ENCODE measurements around the gene ENO4.

The ENO4 gene

DNA sequence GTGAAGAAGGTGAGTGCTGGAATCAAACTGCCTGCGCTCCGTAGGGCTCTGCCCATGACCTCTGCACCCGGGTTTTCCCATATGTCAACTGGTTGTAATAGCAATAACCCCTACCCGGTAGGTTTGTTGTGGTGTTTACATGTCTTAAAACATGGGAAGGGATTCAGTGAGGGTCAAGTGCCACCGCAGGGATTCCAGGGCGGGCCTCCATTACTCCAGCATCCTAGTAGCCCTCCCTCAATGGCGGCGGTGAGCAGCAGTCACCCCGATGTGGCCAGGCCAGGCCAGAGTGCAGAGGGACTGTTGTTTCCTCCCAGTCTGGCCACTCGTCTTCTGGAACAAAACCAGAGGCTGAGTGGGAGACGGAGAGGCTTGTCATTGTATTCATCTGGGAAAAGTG, 37.6 kb upstream of the ENO4 start:
- DNase-seq = no peak
- Histone ChIP-seq H3K36me3 (replicated peaks) (no peaks in the 10 kb centered on the region), H3K4me3 (ENCODE audit: low read depth, low read length) (no peak overlapping the region), H3K27ac (no peak overlapping the region), H3K27me3 (replicated peaks) (no peaks in the 10 kb centered on the region)
- in situ Hi-C loops (cut with HindIII; ENCODE audit: low pct_ligation_motif_present, low sequenced_read_pairs) = loop anchor here (25.0 kb wide), 1 partner anchor 351 kb away; no protein-coding TSS in a partner anchor
- TF ChIP-seq, protein P1, sequence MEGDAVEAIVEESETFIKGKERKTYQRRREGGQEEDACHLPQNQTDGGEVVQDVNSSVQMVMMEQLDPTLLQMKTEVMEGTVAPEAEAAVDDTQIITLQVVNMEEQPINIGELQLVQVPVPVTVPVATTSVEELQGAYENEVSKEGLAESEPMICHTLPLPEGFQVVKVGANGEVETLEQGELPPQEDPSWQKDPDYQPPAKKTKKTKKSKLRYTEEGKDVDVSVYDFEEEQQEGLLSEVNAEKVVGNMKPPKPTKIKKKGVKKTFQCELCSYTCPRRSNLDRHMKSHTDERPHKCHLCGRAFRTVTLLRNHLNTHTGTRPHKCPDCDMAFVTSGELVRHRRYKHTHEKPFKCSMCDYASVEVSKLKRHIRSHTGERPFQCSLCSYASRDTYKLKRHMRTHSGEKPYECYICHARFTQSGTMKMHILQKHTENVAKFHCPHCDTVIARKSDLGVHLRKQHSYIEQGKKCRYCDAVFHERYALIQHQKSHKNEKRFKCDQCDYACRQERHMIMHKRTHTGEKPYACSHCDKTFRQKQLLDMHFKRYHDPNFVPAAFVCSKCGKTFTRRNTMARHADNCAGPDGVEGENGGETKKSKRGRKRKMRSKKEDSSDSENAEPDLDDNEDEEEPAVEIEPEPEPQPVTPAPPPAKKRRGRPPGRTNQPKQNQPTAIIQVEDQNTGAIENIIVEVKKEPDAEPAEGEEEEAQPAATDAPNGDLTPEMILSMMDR (IDR thresholded peaks at IDR 0.05; ENCODE audit: low read depth, low read length, missing control alignments) = no peak

DNA sequence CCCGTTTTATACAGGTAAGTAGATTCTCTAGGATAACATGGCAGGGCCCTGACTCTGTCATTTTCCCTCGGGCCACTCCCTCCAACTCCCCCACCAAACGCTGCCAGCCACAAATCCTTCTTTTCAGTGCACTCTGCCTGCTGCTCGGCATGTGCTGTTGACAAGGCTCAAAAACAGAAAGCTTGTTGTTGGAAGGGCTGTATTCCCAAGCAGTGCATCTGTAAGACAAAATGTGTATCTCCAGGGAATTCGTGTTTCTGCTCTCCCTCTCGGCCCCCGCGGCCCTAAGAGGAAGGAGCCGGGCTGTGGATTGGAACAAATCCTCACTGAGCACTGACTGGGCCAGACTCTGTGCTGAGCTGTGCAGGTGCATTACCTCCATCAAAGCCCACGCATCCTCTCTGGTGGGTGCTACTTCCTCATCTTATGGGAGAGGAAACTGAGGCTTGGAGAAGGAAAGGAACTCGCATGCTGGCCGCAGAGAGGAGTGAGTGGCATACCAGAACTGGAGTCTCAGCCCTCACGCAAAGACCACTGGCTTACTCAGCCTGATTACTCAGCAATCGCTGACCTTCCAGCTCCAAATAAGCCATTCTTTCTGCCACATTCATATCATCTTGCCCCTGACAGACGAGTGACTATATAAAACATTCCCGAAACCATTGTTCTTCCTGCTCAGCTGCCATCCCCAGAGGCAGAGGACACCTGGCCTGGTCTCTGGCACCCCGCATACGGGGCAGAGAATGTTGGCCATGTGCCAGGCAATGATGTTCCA, 33.5 kb upstream of the ENO4 start:
- peak; percentile 42 for DNase-seq
- Histone ChIP-seq H3K4me3 (ENCODE audit: low read depth, low read length) (no peak overlapping the region), H3K27me3 (replicated peaks) (no peaks in the 10 kb centered on the region), H3K27ac (no peak overlapping the region), H3K36me3 (replicated peaks) (no peaks in the 10 kb centered on the region)
- TF ChIP-seq, protein P1 (IDR thresholded peaks at IDR 0.05; ENCODE audit: low read depth, low read length, missing control alignments) = no peak
- in situ Hi-C loops (cut with HindIII; ENCODE audit: low pct_ligation_motif_present, low sequenced_read_pairs) = loop anchor here (25.0 kb wide), 1 partner anchor 346 kb away; no protein-coding TSS in a partner anchor

DNA sequence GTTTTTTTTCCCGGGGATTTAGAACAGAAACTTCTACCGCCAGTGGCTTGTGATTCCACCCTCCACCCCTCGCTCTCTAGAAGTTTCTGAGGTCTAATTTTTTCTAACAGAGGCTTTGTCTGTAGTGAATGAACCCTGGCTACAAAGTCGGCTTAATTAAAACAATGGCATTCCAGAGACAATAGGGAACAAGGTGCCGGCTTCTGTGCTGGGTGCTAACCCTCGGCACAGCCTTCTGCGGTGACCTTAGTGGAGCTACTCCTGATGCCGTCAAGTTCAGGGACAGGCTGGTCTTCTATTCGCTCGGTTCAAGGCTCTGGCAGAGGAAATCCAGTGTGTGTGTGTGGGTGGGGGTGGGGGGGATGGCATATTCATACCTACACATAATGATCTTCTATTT, 32.1 kb upstream of the ENO4 start:
- Histone ChIP-seq H3K4me3 (ENCODE audit: low read depth, low read length) (no peak overlapping the region), H3K27ac (no peak overlapping the region), H3K27me3 (replicated peaks) (no peaks in the 10 kb centered on the region), H3K36me3 (replicated peaks) (no peaks in the 10 kb centered on the region)
- no peak for DNase-seq
- TF ChIP-seq, protein P1 (IDR thresholded peaks at IDR 0.05; ENCODE audit: low read depth, low read length, missing control alignments) = no peak
- in situ Hi-C loops (cut with HindIII; ENCODE audit: low pct_ligation_motif_present, low sequenced_read_pairs) = loop anchor here (25.0 kb wide), 1 partner anchor 345 kb away; no protein-coding TSS in a partner anchor

DNA sequence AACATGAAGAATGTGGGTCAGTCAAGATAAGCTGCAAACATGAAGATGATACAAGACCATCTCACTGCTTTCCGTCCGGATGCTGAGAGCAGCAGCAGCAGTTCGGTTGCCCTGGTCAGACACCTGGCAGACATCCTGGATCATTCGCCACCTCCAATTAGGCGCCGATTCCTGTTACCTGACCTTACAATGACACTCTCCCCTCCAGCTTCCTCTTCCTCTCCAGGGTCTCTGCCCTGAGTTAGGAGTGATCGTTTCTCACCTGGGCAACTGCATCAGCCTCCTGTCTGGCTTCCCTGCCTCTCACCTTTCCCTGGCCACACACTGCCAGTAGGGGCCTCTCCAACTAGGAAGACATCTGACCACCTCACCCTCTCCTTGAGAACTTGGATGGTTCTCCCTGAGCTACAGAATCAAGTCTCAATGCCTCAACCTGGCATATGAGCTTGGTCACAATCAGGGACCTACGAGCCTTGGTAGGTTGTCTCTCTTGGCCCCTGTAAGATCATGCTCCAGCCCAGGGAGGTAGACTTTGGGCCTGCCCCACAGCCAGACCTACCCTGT, 31.4 kb upstream of the ENO4 start:
- Histone ChIP-seq H3K4me3 (ENCODE audit: low read depth, low read length) (no peak overlapping the region), H3K36me3 (replicated peaks) (no peaks in the 10 kb centered on the region), H3K27ac (no peak overlapping the region), H3K27me3 (replicated peaks) (no peaks in the 10 kb centered on the region)
- in situ Hi-C loops (cut with HindIII; ENCODE audit: low pct_ligation_motif_present, low sequenced_read_pairs) = loop anchor here (25.0 kb wide), 1 partner anchor 344 kb away; no protein-coding TSS in a partner anchor
- TF ChIP-seq, protein P1 (IDR thresholded peaks at IDR 0.05; ENCODE audit: low read depth, low read length, missing control alignments) = no peak
- no peak for DNase-seq

DNA sequence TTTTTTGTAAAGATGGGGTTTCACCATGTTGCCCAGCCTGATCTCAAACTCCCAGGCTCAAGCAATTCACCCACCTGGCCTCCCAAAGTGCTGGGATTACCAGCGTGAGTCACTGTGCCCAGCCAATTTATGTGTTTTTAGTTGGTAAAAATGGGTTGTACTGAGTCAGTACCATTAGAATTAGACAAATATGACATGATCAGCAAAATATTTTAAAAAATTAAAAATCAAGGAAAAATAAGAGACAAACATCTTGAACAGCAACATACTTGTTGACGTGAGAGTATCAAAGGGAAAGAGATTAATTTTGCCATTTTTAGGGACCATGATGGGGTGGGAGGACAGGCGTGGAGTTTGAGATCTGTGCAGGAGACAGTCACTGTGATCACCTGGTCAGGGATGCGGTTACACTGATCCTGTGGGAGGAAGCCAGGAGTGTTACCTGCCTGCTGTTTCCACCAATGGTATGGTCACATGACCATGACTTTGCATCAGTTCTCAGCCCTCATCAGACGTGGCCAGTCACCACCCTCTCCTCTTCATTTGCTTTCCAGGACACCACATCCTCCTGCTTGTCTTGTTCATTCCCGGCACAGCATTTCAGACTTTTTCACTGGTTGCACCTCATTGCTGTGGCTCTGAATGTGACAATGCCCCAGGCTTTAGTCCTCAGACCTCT, 29.2 kb upstream of the ENO4 start:
- no peaks in the 10 kb centered on the region for H3K36me3 ChIP-seq (replicated peaks)

More for the DNA sequence above, 29.2 kb upstream of the ENO4 start:
- Histone ChIP-seq H3K27me3 (replicated peaks) (no peaks in the 10 kb centered on the region), H3K4me3 (ENCODE audit: low read depth, low read length) (no peak overlapping the region), H3K27ac (no peak overlapping the region)
- DNase-seq = no peak
- in situ Hi-C loops (cut with HindIII; ENCODE audit: low pct_ligation_motif_present, low sequenced_read_pairs) = loop anchor here (25.0 kb wide), 1 partner anchor 342 kb away; no protein-coding TSS in a partner anchor
- TF ChIP-seq, protein P1 (IDR thresholded peaks at IDR 0.05; ENCODE audit: low read depth, low read length, missing control alignments) = no peak

Data from brain microvascular endothelial cell (primary cell).